Erythroblast (primary cell): ENCODE measurements around the gene FCER2.

Experiments used
- GATA1 ChIP-seq: IDR thresholded peaks from 2 replicates; pipeline ENCODE4 v1.6.1; 2011; ENCODE audit warnings: low read depth, mild to moderate bottlenecking, control low read depth, low read length, moderate library complexity
- POLR2A ChIP-seq: IDR thresholded peaks from 2 replicates; pipeline ENCODE4 v1.6.1; 2011; ENCODE audit warnings: mild to moderate bottlenecking, low read length

DNA sequence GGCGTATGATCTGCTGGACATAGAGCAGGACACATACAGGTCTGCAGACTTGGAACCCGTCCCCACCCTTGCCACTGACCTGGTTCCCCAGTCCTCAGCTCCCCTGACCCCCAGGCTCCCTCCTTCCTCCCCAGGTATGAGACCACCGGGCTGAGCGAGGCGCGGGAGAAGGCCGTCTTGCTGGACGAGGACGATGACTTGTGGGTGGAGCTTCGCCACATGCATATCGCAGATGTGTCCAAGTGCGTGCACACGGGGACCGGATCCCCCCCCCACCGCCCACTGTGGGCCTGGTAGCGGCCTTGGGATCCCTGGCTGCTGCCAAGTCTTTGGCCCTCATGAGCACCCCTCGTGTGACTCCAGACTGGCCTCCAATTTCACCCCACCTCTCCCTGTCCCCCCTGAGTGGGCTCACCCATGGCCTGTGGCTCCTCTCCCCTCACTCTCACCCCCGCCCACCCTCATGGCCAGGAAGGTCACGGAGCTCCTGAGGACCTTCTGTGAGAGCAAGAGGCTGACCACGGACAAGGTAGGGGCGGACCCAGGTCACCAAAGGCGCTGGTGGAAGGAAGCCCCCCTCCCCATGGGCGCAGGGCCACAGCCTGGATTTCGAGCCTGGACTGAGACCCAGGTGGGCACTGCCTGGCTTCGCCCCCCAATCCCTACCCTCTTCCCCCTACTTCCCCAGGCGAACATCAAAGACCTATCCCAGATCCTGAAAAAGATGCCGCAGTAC lies 59.5 kb downstream of the FCER2 start:
- no peak for TF ChIP-seq GATA1
- no peak for TF ChIP-seq POLR2A
